ENCODE results near the gene CHRND. TPM values are rescaled to one million over a fixed set of nuclear protein-coding genes. Genes with fewer than 3 reads are reported as not detected.
A peak's percentile ranks its signal among the peaks of the same experiment; 100 is the strongest.

The CHRND gene
- total RNA-seq, 1 donor from 2014 or later: not detected

DNA sequence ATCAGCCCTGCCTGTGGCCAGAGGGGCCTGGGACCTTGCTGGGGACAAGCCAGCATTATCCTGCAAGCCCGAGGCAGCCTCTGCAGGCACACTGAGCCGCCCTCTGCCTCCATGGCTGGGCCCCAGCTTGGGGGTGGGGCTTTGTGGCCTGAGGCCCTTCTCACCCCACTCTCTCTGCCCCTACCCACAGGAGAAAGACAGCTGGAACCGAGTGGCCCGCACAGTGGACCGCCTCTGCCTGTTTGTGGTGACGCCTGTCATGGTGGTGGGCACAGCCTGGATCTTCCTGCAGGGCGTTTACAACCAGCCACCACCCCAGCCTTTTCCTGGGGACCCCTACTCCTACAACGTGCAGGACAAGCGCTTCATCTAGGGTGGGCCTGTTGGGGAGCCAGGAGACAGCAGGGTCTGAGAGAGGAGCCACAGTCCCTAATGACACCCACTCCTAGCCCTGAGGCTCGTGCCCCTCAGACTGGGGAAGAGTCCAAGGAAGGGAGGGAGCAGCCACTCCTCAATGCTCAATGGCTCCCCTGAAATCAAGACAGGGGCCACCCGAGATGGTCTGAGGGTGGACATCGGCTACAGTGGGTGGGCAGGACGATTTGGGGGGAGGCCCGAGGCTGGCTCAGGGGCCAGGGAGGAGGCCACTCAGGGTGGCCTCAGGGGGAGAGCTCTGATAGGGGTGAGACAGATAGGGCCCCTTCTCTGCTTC lies 9.1 kb downstream of the CHRND start:
- no peak overlapping the region for H3K4me3 ChIP-seq (ENCODE audit: low read depth, low read length)
- FAIRE-seq (no peak), DNase-seq (ENCODE audit: low read depth) (no peak)
- H3K27me3 ChIP-seq (ENCODE audit: control insufficient read depth, insufficient read depth, low read length): no peaks in the 10 kb centered on the region
- TF ChIP-seq, protein P1, sequence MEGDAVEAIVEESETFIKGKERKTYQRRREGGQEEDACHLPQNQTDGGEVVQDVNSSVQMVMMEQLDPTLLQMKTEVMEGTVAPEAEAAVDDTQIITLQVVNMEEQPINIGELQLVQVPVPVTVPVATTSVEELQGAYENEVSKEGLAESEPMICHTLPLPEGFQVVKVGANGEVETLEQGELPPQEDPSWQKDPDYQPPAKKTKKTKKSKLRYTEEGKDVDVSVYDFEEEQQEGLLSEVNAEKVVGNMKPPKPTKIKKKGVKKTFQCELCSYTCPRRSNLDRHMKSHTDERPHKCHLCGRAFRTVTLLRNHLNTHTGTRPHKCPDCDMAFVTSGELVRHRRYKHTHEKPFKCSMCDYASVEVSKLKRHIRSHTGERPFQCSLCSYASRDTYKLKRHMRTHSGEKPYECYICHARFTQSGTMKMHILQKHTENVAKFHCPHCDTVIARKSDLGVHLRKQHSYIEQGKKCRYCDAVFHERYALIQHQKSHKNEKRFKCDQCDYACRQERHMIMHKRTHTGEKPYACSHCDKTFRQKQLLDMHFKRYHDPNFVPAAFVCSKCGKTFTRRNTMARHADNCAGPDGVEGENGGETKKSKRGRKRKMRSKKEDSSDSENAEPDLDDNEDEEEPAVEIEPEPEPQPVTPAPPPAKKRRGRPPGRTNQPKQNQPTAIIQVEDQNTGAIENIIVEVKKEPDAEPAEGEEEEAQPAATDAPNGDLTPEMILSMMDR (IDR thresholded peaks at IDR 0.05; ENCODE audit: insufficient read depth, low read length, severe bottlenecking): no peak
- H3K36me3 ChIP-seq (ENCODE audit: control insufficient read depth, insufficient read depth, low read length): no peaks in the 10 kb centered on the region

DNA sequence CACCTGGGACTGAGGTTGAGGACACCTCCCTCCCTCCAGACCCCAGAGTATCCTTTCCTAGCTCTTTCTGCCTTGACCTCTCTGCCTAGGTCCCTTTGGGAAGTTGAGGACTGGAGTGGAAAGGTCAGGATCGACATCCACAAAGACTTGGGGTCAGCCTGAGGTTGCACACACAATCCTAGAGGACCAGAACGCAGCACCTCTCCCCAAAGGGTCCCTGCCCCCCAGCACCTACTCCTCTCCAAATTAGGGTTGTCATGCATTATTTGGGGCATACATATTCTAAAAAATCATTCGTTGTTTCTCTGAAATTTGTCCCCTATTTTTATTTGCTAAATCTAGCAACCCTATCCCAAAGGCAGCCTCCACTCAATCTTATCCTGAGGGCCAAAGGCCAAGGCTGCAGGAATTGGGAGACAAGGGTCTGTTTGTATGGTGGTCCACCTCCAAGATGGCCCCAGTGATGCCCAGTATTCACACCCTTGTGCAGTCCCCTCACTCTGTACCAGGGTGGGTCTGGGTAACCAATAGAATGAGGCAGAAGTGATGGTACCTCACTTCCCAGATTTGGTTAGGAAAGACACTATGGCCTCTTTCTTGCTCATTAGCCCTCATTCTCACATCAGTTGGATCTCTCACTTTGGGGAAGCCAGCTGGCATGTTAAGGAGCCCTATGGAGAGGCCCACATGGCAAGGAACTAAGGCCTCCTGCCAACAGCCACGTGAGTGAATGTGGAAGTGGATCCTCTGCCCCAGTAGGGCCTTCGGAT lies 10.0 kb downstream of the CHRND start:
- Histone ChIP-seq H3K4me3 (ENCODE audit: low read depth, low read length) (no peak overlapping the region), H3K27me3 (ENCODE audit: control insufficient read depth, insufficient read depth, low read length) (no peaks in the 10 kb centered on the region), H3K36me3 (ENCODE audit: control insufficient read depth, insufficient read depth, low read length) (no peaks in the 10 kb centered on the region)
- TF ChIP-seq, protein P1 (IDR thresholded peaks at IDR 0.05; ENCODE audit: insufficient read depth, low read length, severe bottlenecking): no peak
- no peak for FAIRE-seq
- no peak for DNase-seq (ENCODE audit: low read depth)

DNA sequence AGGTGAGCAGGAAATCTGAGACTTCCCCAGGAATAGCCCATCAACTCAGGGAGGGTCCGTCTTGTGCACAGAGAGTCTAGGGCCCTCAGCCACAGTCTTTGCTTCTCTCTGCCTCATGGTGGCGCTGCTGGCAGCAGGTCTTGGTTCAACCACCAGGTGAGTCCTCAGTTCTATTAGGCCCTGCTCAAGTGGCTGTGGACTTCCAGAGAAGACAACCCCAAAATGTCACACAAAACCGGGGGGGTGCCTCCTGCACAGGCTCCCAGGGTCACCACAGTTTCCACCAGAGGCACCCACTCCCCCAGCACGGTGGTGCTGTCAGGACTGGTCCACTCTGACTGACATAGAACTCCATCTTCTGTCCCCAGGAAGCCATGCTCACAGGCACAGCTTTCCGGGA lies 11.1 kb downstream of the CHRND start:
- no peaks in the 10 kb centered on the region for H3K36me3 ChIP-seq (ENCODE audit: control insufficient read depth, insufficient read depth, low read length)
- H3K4me3 ChIP-seq (ENCODE audit: low read depth, low read length): no peak overlapping the region
- FAIRE-seq: no peak
- no peak for DNase-seq (ENCODE audit: low read depth)
- TF ChIP-seq, protein P1 (IDR thresholded peaks at IDR 0.05; ENCODE audit: insufficient read depth, low read length, severe bottlenecking): peak; percentile 58
- H3K27me3 ChIP-seq (ENCODE audit: control insufficient read depth, insufficient read depth, low read length): no peaks in the 10 kb centered on the region

DNA sequence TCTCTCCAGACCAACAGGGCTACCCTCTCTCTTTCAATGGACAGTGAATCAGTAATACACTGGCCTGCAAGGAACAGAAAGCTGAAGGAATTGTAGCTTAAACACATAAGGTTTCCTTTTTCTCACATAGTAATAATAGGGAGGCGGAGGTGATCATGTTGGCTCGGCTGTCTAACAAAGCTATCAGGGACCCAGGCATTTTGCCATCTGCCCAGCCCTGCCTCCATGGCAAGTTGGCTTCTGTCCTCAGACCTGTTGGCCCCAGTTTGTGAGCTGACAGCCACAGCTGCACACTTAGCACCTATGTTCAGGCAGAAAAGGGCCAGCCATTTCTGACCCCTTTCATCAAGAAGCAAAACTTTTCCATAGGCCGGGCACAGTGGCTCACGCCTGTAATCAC lies 11.5 kb downstream of the CHRND start:
- DNase-seq (ENCODE audit: low read depth) (no peak), FAIRE-seq (no peak)
- H3K27me3 ChIP-seq (ENCODE audit: control insufficient read depth, insufficient read depth, low read length): no peaks in the 10 kb centered on the region

DNA sequence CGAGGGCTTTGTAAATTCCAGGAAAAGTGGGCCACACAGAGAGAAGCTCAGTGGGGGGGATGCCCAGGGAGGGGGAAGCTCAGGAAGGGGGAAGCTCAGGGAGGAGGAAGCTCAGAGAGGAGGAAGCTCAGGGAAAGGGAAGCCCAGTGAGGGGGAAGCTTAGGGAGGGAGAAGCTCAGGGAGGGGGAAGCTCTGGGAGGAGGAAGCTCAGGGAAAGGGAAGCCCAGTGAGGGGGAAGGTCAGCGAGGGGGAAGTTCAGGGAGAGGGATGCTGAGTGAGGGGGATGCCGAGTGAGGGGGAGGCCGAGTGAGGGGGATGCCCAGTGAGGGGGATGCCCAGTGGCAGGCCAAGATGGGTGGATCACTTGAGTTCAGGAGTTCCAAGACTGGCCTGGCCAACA lies 12.7 kb downstream of the CHRND start:
- no peak overlapping the region for H3K4me3 ChIP-seq (ENCODE audit: low read depth, low read length)
- FAIRE-seq (no peak), DNase-seq (ENCODE audit: low read depth) (no peak)
- no peaks in the 10 kb centered on the region for H3K27me3 ChIP-seq (ENCODE audit: control insufficient read depth, insufficient read depth, low read length)
- H3K36me3 ChIP-seq (ENCODE audit: control insufficient read depth, insufficient read depth, low read length): no peaks in the 10 kb centered on the region
- TF ChIP-seq, protein P1 (IDR thresholded peaks at IDR 0.05; ENCODE audit: insufficient read depth, low read length, severe bottlenecking): no peak

More for the DNA sequence above, 11.5 kb downstream of the CHRND start:
- no peaks in the 10 kb centered on the region for H3K36me3 ChIP-seq (ENCODE audit: control insufficient read depth, insufficient read depth, low read length)
- H3K4me3 ChIP-seq (ENCODE audit: low read depth, low read length): no peak overlapping the region
- TF ChIP-seq, protein P1 (IDR thresholded peaks at IDR 0.05; ENCODE audit: insufficient read depth, low read length, severe bottlenecking): no peak

Measured in bronchial epithelial cell (primary cell).